Ecto neural progenitor cell (in vitro differentiated cells): ENCODE data around the gene TATDN3.
"Not testable (repeated sequence)": the region's sequence is repeated elsewhere in the genome, so short reads cannot be mapped to it uniquely, and the experiment has no call there.

Source experiments
- DNase-seq: peaks from one replicate; pipeline ENCODE4 v3.0.0-alpha.2; 2018; ENCODE audit warnings: low spot score

The TATDN3 gene

GRCh38 chr1:212775241-212775640, 16.5 kb upstream of the TATDN3 start:
- no peak for DNase-seq

GRCh38 chr1:212777151-212777550, 14.5 kb upstream of the TATDN3 start:
- no peak for DNase-seq

- DNase-seq, result not testable (repeated sequence)
These were observed 12.6 kb upstream of the TATDN3 start for GRCh38 chr1:212779086-212779485.

GRCh38 chr1:212780759-212781158, 10.9 kb upstream of the TATDN3 start:
- DNase-seq, result no peak

- DNase-seq, result no peak
These were observed 10.5 kb upstream of the TATDN3 start for GRCh38 chr1:212781225-212781624.

DNA sequence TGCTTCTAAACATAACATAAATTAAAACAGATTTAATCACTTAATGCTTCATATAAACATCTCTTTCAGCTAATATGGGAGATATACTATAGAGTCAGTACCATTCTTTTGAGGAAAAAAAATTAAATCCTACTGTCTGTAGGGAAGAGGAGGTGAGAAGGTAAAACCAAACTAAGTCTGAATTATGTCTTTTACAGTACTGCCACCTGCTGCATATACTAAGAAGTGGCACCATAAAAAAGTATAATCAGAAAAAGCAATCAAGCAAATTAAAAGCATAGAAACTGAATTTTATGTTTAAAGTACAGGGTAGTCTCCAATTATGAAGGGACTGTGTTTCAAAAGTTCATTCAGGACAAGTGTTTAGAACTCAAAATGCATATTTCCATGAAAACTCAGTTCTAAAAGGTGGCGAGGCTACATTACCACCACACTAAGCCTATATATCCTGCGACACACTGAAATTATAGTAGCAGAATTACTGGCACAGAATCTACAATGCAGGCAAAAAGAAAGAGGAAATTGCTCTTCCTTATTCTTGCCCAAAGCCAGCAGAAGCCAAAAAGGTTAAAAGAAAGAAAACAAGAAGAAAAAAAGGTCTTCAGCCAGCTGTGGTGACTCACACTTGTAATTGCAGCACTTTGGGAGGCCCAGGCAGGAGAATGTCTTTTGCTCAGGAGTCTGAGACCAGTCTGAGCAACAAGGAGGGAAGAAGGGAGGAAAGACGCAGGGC, 9.1 kb upstream of the TATDN3 start:
- DNase-seq, result no peak

GRCh38 chr1:212783976-212784375, 7.7 kb upstream of the TATDN3 start:
- DNase-seq, result no peak

- DNase-seq, result no peak
These were observed 5.8 kb upstream of the TATDN3 start for GRCh38 chr1:212785871-212786270.

- DNase-seq, result no peak
These were observed 426 bp upstream of the TATDN3 start for GRCh38 chr1:212791261-212791675.

GRCh38 chr1:212792396-212792908, 758 bp downstream of the TATDN3 start:
- DNase-seq, result no peak

- DNase-seq, result no peak
These were observed 2.9 kb downstream of the TATDN3 start for GRCh38 chr1:212794561-212795014.

DNA sequence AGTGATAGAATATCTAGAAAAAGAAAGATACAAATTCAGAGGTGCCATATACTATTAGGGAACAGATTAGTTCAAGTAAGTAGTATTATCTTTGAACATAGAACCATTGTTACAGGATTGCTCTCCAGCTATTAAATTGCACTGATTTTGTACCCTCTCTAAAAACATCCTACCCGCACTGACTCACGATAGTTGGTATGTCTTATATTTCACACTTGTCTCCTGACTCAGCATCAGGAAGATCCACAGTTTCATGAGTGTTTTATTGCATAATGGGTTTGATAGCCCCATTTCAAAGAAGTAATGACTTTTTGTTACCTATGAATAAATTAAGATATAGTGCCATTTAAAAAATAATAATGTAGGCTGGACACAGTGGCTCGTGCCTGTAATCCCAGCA, 6.0 kb downstream of the TATDN3 start:
- no peak for DNase-seq

DNA sequence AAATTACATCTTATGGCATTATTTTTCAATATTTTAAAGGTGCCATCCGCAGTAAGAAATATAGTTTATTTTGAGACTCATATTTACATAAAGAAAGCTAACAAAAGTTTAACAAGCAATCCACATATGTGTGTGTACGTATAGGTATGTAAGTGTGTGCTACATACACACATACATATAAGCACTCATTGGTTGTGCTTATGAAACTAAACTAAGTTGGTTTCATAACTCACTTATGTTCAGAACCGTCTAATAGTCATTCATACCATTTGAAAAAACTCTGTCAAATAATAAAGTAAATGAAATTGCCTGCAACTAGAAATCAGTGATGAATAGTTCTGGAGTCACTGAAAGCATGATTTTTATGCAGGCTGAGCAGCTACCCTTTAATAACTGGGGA, 14.1 kb downstream of the TATDN3 start:
- DNase-seq, result no peak

- DNase-seq, result no peak
These were observed 23.0 kb downstream of the TATDN3 start for GRCh38 chr1:212814537-212815334.

- DNase-seq, result no peak
These were observed 25.0 kb downstream of the TATDN3 start for GRCh38 chr1:212816567-212817278.

GRCh38 chr1:212819726-212820125, 28.0 kb downstream of the TATDN3 start:
- DNase-seq, result no peak

GRCh38 chr1:212820969-212821368, 29.3 kb downstream of the TATDN3 start:
- DNase-seq, result no peak

DNA sequence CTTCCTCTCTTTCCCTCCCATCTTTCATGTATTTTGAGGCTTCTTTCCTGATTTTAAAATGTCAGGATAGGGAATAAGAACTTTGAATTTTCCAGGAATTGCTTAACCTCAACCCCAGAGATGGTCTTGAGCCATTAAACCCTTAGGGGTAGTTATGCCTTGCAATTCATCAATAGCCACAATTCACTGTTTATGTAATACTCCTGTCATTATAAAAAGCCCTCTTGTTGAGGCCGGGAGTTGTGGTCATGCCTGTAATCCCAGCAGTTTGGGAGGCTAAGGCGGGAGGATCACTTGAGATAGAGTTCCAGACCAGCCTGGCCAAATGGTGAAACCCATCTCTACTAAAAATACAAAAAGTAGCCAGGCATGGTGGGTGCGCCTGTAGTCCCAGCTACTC, 31.3 kb downstream of the TATDN3 start:
- DNase-seq, result no peak

- DNase-seq, result no peak
These were observed 32.5 kb downstream of the TATDN3 start for GRCh38 chr1:212824201-212824600.

GRCh38 chr1:212825798-212826452, 34.2 kb downstream of the TATDN3 start:
- DNase-seq, result no peak

DNA sequence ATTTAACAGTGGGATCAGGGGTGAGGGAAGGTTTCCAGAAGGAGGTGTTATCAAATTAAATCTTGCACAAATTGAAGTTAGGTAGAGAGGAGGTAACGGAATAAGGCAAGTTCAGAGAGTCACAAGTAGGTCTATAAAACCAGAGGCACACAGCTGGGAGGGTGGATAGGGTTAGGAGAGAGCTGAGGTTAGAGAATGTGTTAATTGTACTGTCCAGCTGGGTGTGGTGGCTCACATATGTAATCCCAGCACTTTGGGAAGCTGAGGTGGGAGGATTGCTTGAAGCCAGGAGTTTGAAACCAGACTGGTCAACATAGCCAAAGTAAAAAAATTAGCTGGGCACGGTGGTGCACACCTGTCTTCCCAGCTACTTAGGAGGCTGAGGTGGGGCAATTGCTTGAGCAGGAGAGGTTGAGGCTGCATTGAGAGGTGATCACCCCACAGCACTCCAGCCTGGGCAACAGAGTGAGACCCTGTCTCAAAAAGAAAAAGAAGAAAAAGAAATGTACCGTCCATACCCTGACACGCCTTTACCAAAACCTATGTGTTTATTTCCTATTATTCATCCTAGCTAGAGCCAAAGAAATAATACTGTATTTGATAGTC, 35.6 kb downstream of the TATDN3 start:
- DNase-seq, result no peak
